ENCODE results near the gene WDFY2.

The WDFY2 gene

GRCh38 chr13:51632591-51633362, 48.5 kb downstream of the WDFY2 start:
- no peaks in the 10 kb centered on the region for H3K36me3 ChIP-seq (ENCODE audit: low read length)
- no peak overlapping the region for H3K9ac ChIP-seq (ENCODE audit: low read length)
- no peak overlapping the region for H3K4me2 ChIP-seq (ENCODE audit: low read depth, low read length, poor library complexity, severe bottlenecking)
- no peaks in the 10 kb centered on the region for H3K9me2 ChIP-seq (replicated peaks; ENCODE audit: insufficient read depth, low read length)
- no peaks in the 10 kb centered on the region for H3F3A ChIP-seq (ENCODE audit: insufficient read depth)
- TF ChIP-seq CTCF (IDR thresholded peaks at IDR 0.05; ENCODE audit: insufficient read depth, low read length, poor library complexity, severe bottlenecking) = no peak
- no peak for TF ChIP-seq EZH2phosphoT487 (conservative IDR thresholded peaks at IDR 0.05; ENCODE audit: low read length)
- no peaks in the 10 kb centered on the region for H3K27me3 ChIP-seq (ENCODE audit: low read length)
- no peak overlapping the region for H3K4me3 ChIP-seq (ENCODE audit: insufficient read depth, low read length, poor library complexity, severe bottlenecking)
- no peak overlapping the region for H2AFZ ChIP-seq (ENCODE audit: low read depth, low read length, severe bottlenecking)
- H3K79me2 ChIP-seq (ENCODE audit: insufficient read depth, low read length) = no peaks in the 10 kb centered on the region
- peaks cover 4% of the 10 kb centered on the region; the same call in 1 of the 2 replicates for H4K20me1 ChIP-seq (ENCODE audit: low read depth, low read length)
- H3K9me3 ChIP-seq (ENCODE audit: insufficient read depth, low read length) = no peaks in the 10 kb centered on the region
- H3K27ac ChIP-seq (ENCODE audit: low read depth, low read length) = no peak overlapping the region

GRCh38 chr13:51635137-51635878, 51.0 kb downstream of the WDFY2 start:
- Histone ChIP-seq H4K20me1 (ENCODE audit: low read depth, low read length) (peaks cover 11% of the 10 kb centered on the region; the same call in 1 of the 2 replicates), H3K36me3 (ENCODE audit: low read length) (no peaks in the 10 kb centered on the region), H3K9me3 (ENCODE audit: insufficient read depth, low read length) (no peaks in the 10 kb centered on the region), H2AFZ (ENCODE audit: low read depth, low read length, severe bottlenecking) (no peak overlapping the region), H3F3A (ENCODE audit: insufficient read depth) (no peaks in the 10 kb centered on the region), H3K4me3 (ENCODE audit: insufficient read depth, low read length, poor library complexity, severe bottlenecking) (no peak overlapping the region), H3K9ac (ENCODE audit: low read length) (no peak overlapping the region), H3K79me2 (ENCODE audit: insufficient read depth, low read length) (no peaks in the 10 kb centered on the region), H3K9me2 (replicated peaks; ENCODE audit: insufficient read depth, low read length) (no peaks in the 10 kb centered on the region), H3K4me2 (ENCODE audit: low read depth, low read length, poor library complexity, severe bottlenecking) (no peak overlapping the region), H3K27ac (ENCODE audit: low read depth, low read length) (no peak overlapping the region), H3K27me3 (ENCODE audit: low read length) (no peaks in the 10 kb centered on the region)
- TF ChIP-seq CTCF (IDR thresholded peaks at IDR 0.05; ENCODE audit: insufficient read depth, low read length, poor library complexity, severe bottlenecking) = no peak

- Histone ChIP-seq H3K36me3 (ENCODE audit: low read length) (no peaks in the 10 kb centered on the region), H3K4me2 (ENCODE audit: low read depth, low read length, poor library complexity, severe bottlenecking) (no peak overlapping the region), H2AFZ (ENCODE audit: low read depth, low read length, severe bottlenecking) (no peak overlapping the region), H3K9ac (ENCODE audit: low read length) (no peak overlapping the region), H3K79me2 (ENCODE audit: insufficient read depth, low read length) (no peaks in the 10 kb centered on the region), H3K27me3 (ENCODE audit: low read length) (no peaks in the 10 kb centered on the region), H4K20me1 (ENCODE audit: low read depth, low read length) (peaks cover 10% of the 10 kb centered on the region; the same call in 1 of the 2 replicates), H3K9me2 (replicated peaks; ENCODE audit: insufficient read depth, low read length) (no peaks in the 10 kb centered on the region), H3F3A (ENCODE audit: insufficient read depth) (no peaks in the 10 kb centered on the region), H3K4me3 (ENCODE audit: insufficient read depth, low read length, poor library complexity, severe bottlenecking) (no peak overlapping the region), H3K27ac (ENCODE audit: low read depth, low read length) (no peak overlapping the region), H3K9me3 (ENCODE audit: insufficient read depth, low read length) (no peaks in the 10 kb centered on the region)
- TF ChIP-seq EZH2phosphoT487 (conservative IDR thresholded peaks at IDR 0.05; ENCODE audit: low read length) (no peak), CTCF (IDR thresholded peaks at IDR 0.05; ENCODE audit: insufficient read depth, low read length, poor library complexity, severe bottlenecking) (no peak)
These were observed 52.2 kb downstream of the WDFY2 start for GRCh38 chr13:51636349-51636890.
